GM23338 (cell line): ENCODE results near the gene NUFIP2. TPM values are rescaled to one million over a fixed set of nuclear protein-coding genes. Genes with fewer than 3 reads are reported as not detected.
A peak's percentile ranks its signal among the peaks of the same experiment; 100 is the strongest.

ENCODE experiments used
- ATAC-seq: fragments of 200-7000 bp; cut with Tn5 transposase; 3 replicates; pipeline ENCODE4 v1.9.1; 2020
- DNase-seq: peaks from one replicate; pipeline ENCODE4 v3.0.0-alpha.2; 2015; ENCODE audit warnings: low spot score
- H2AFZ ChIP-seq: fragments of 200-600 bp; sonication (generic); 2 replicates; pipeline ENCODE4 v1.8.0; 2016; ENCODE audit warnings: antibody characterized with exemption, mild to moderate bottlenecking, moderate library complexity
- H3F3A ChIP-seq: fragments of 200-600 bp; sonication (generic); replicated peaks from 2 replicates; pipeline ENCODE4 v1.8.0; 2017; ENCODE audit warnings: antibody characterized with exemption, mixed run types, low read depth
- H3K27ac ChIP-seq: fragments of 200-600 bp; sonication (generic); 2 replicates; pipeline ENCODE4 v1.6.1; 2016; ENCODE audit warnings: low read depth
- H3K27me3 ChIP-seq: fragments of 200-600 bp; sonication (generic); 2 replicates; pipeline ENCODE4 v1.8.0; 2016; ENCODE audit warnings: mild to moderate bottlenecking, mixed run types, moderate library complexity; ENCODE audit not compliant: insufficient read depth
- H3K36me3 ChIP-seq: fragments of 200-600 bp; sonication (generic); 2 replicates; pipeline ENCODE4 v1.8.0; 2016; ENCODE audit warnings: mild to moderate bottlenecking; ENCODE audit not compliant: insufficient read depth
- H3K4me1 ChIP-seq: fragments of 200-600 bp; sonication (generic); 2 replicates; pipeline ENCODE4 v1.8.0; 2016; ENCODE audit warnings: mild to moderate bottlenecking, moderate library complexity; ENCODE audit not compliant: insufficient read depth
- H3K4me2 ChIP-seq: fragments of 200-600 bp; sonication (generic); 2 replicates; pipeline ENCODE4 v1.7.1; 2017; ENCODE audit warnings: mixed run types
- H3K4me3 ChIP-seq: fragments of 200-600 bp; sonication (generic); 2 replicates; pipeline ENCODE4 v1.6.1; 2016; ENCODE audit warnings: mixed run types
- H3K79me2 ChIP-seq: fragments of 200-600 bp; sonication (generic); replicated peaks from 2 replicates; pipeline ENCODE4 v1.8.0; 2017; ENCODE audit warnings: mild to moderate bottlenecking; ENCODE audit not compliant: insufficient read depth
- H3K9me2 ChIP-seq: fragments of 200-600 bp; sonication (generic); 2 replicates; pipeline ENCODE4 v1.8.0; 2017; ENCODE audit not compliant: insufficient read depth
- H4K20me1 ChIP-seq: fragments of 200-600 bp; sonication (generic); replicated peaks from 2 replicates; pipeline ENCODE4 v1.8.0; 2017; ENCODE audit warnings: mild to moderate bottlenecking; ENCODE audit not compliant: insufficient read depth
- H3K27ac Mint-ChIP-seq: 2 replicates; pipeline ENCODE4 v1.8.0; 2020; ENCODE audit warnings: inconsistent platforms, mild to moderate bottlenecking, moderate library complexity, mixed read lengths
- H3K27me3 Mint-ChIP-seq: 3 replicates; pipeline ENCODE4 v1.8.0; 2022; ENCODE audit warnings: low read depth, mild to moderate bottlenecking, moderate library complexity, mixed read lengths, inconsistent platforms; ENCODE audit not compliant: insufficient read depth, poor library complexity
- H3K36me3 Mint-ChIP-seq: 3 replicates; pipeline ENCODE4 v1.8.0; 2021; ENCODE audit warnings: low read depth, mild to moderate bottlenecking, inconsistent platforms, moderate library complexity, mixed read lengths
- H3K4me1 Mint-ChIP-seq: 3 replicates; pipeline ENCODE4 v1.8.0; 2020; ENCODE audit warnings: mild to moderate bottlenecking, inconsistent platforms, mixed read lengths
- H3K4me3 Mint-ChIP-seq: 3 replicates; pipeline ENCODE4 v1.8.0; 2021; ENCODE audit warnings: moderate library complexity, mild to moderate bottlenecking, inconsistent platforms, mixed read lengths
- H3K9me3 Mint-ChIP-seq: 3 replicates; pipeline ENCODE4 v1.8.0; 2020; ENCODE audit warnings: moderate library complexity, mild to moderate bottlenecking, inconsistent platforms, mixed read lengths
- CREB1 ChIP-seq: fragments of 250-450 bp; sonication (Bioruptor Pico); IDR thresholded peaks from 2 replicates; pipeline ENCODE4 v1.5.0; 2020; ENCODE audit warnings: low read depth, mild to moderate bottlenecking, moderate library complexity
- ZNF114 ChIP-seq: fragments of 250-450 bp; sonication (Bioruptor Pico); IDR thresholded peaks from 2 replicates; pipeline ENCODE4 v1.5.0; 2020; ENCODE audit warnings: mild to moderate bottlenecking, moderate library complexity
- polyA plus RNA-seq: library from polyadenylated mRNA; unstranded; fragments of >200 nt; fragmentation: Nextera tagmentation; extraction: Ambion mirVana; gene quantifications from 2 replicates; pipeline ENCODE4 v1.2.1, GENCODE V29; 2016
- total RNA-seq: library from RNA; depleted of rRNA; stranded (reverse); fragments of >200 nt; shearing (Covaris generic); gene quantifications from 2 replicates; pipeline ENCODE4 v1.2.3, GENCODE V29; 2014
- TF ChIP-seq, protein P1 (sequence below), 2 experiments: fragments of 200-600 bp in 1 of 2; sonication (generic) in 1 of 2; conservative IDR thresholded peaks; 2 replicates each; pipeline versions ENCODE4 v1.5.1 to v1.6.1; 2016 to 2017; ENCODE audit warnings: antibody characterized with exemption in 2 of 2, low read depth in 2 of 2, mild to moderate bottlenecking in 2 of 2, moderate library complexity in 1 of 2
- TF ChIP-seq, protein P2 (sequence below): fragments of 250-450 bp; sonication (Bioruptor Pico); IDR thresholded peaks from 2 replicates; pipeline ENCODE4 v1.5.0; 2020; ENCODE audit warnings: mild to moderate bottlenecking, moderate library complexity

Gene NUFIP2
- total and polyA plus RNA-seq, 2 experiments from 2014 or later, result 22.2 to 88.5 TPM

DNA sequence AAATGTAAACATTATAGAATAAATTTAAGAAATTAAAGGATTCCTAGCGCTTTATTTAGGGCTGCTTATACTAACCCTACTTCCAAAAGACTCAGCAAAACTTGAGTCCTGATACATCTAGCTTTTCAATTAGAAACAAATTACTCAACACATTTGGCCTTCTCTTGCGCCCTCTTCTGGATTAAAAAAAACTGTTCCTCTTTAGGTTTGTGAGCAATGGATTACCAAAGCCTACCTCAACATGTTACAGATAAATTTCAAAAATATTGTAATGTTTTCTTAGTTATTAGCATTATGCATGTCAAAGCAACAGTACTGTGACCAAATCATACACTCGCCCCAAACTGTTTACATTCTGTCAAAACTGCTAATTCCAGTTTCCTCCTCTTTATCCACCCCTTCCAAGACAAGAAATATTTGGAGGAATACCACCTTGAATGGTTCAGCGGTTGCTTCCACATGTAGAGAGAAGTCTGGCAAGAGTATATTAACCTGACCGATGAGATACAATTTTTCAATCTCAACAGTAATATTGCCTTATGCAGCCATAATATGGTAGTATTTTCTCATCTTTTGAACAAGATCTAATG, 2.7 kb downstream of the NUFIP2 start:
- TF ChIP-seq ZNF114 (CRISPR knock-in tag) (no peak), CREB1 (no peak)
- TF ChIP-seq, protein P1, sequence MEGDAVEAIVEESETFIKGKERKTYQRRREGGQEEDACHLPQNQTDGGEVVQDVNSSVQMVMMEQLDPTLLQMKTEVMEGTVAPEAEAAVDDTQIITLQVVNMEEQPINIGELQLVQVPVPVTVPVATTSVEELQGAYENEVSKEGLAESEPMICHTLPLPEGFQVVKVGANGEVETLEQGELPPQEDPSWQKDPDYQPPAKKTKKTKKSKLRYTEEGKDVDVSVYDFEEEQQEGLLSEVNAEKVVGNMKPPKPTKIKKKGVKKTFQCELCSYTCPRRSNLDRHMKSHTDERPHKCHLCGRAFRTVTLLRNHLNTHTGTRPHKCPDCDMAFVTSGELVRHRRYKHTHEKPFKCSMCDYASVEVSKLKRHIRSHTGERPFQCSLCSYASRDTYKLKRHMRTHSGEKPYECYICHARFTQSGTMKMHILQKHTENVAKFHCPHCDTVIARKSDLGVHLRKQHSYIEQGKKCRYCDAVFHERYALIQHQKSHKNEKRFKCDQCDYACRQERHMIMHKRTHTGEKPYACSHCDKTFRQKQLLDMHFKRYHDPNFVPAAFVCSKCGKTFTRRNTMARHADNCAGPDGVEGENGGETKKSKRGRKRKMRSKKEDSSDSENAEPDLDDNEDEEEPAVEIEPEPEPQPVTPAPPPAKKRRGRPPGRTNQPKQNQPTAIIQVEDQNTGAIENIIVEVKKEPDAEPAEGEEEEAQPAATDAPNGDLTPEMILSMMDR (conservative IDR thresholded peaks at IDR 0.05; ENCODE audit: low read depth in 2 of 2), result peak; percentile 58 to 70
- TF ChIP-seq, protein P2, sequence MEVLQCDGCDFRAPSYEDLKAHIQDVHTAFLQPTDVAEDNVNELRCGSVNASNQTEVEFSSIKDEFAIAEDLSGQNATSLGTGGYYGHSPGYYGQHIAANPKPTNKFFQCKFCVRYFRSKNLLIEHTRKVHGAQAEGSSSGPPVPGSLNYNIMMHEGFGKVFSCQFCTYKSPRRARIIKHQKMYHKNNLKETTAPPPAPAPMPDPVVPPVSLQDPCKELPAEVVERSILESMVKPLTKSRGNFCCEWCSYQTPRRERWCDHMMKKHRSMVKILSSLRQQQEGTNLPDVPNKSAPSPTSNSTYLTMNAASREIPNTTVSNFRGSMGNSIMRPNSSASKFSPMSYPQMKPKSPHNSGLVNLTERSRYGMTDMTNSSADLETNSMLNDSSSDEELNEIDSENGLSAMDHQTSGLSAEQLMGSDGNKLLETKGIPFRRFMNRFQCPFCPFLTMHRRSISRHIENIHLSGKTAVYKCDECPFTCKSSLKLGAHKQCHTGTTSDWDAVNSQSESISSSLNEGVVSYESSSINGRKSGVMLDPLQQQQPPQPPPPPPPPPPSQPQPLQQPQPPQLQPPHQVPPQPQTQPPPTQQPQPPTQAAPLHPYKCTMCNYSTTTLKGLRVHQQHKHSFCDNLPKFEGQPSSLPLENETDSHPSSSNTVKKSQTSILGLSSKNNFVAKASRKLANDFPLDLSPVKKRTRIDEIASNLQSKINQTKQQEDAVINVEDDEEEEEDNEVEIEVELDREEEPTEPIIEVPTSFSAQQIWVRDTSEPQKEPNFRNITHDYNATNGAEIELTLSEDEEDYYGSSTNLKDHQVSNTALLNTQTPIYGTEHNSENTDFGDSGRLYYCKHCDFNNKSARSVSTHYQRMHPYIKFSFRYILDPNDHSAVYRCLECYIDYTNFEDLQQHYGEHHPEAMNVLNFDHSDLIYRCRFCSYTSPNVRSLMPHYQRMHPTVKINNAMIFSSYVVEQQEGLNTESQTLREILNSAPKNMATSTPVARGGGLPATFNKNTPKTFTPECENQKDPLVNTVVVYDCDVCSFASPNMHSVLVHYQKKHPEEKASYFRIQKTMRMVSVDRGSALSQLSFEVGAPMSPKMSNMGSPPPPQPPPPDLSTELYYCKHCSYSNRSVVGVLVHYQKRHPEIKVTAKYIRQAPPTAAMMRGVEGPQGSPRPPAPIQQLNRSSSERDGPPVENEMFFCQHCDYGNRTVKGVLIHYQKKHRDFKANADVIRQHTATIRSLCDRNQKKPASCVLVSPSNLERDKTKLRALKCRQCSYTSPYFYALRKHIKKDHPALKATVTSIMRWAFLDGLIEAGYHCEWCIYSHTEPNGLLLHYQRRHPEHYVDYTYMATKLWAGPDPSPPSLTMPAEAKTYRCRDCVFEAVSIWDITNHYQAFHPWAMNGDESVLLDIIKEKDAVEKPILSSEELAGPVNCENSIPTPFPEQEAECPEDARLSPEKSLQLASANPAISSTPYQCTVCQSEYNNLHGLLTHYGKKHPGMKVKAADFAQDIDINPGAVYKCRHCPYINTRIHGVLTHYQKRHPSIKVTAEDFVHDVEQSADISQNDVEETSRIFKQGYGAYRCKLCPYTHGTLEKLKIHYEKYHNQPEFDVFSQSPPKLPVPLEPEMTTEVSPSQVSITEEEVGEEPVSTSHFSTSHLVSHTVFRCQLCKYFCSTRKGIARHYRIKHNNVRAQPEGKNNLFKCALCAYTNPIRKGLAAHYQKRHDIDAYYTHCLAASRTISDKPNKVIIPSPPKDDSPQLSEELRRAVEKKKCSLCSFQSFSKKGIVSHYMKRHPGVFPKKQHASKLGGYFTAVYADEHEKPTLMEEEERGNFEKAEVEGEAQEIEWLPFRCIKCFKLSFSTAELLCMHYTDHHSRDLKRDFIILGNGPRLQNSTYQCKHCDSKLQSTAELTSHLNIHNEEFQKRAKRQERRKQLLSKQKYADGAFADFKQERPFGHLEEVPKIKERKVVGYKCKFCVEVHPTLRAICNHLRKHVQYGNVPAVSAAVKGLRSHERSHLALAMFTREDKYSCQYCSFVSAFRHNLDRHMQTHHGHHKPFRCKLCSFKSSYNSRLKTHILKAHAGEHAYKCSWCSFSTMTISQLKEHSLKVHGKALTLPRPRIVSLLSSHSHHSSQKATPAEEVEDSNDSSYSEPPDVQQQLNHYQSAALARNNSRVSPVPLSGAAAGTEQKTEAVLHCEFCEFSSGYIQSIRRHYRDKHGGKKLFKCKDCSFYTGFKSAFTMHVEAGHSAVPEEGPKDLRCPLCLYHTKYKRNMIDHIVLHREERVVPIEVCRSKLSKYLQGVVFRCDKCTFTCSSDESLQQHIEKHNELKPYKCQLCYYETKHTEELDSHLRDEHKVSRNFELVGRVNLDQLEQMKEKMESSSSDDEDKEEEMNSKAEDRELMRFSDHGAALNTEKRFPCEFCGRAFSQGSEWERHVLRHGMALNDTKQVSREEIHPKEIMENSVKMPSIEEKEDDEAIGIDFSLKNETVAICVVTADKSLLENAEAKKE (CRISPR knock-in tag), result no peak
- no peaks in the 10 kb centered on the region for H3K9me2 ChIP-seq
- Mint-ChIP-seq H3K27ac (no peak overlapping the region), H3K27me3 (peaks cover 10% of the 10 kb centered on the region), H3K36me3 (peaks cover 66% of the 10 kb centered on the region), H3K9me3 (peaks cover 3% of the 10 kb centered on the region), H3K4me1 (peaks cover 38% of the 10 kb centered on the region), H3K4me3 (peak overlapping the region; percentile 95)
- H2AFZ ChIP-seq, result no peak overlapping the region
- H3K36me3 ChIP-seq, result peaks cover 24% of the 10 kb centered on the region
- H3K4me1 ChIP-seq, result peaks cover 32% of the 10 kb centered on the region
- peaks cover 80% of the 10 kb centered on the region for H3K79me2 ChIP-seq
- DNase-seq (peak; percentile 74), ATAC-seq (no peak)
- peak overlapping the region; percentile 97 for H3K4me3 ChIP-seq
- H3K27ac ChIP-seq, result no peak overlapping the region
- H3K27me3 ChIP-seq, result no peaks in the 10 kb centered on the region
- peak overlapping the region; percentile 87 for H3K4me2 ChIP-seq
- H3F3A ChIP-seq, result peaks cover 10% of the 10 kb centered on the region; the same call in 1 of the 2 replicates
- peaks cover 51% of the 10 kb centered on the region for H4K20me1 ChIP-seq
